Large intestine (tissue), 3 donors: ENCODE data around the gene SULT1E1. TPM values are rescaled to one million over a fixed set of nuclear protein-coding genes. Genes with fewer than 3 reads are reported as not detected.

Experiments
- DNase-seq, 2 donors: peaks; one replicate each; pipeline versions ENCODE4 v3.0.0 to v3.0.0-alpha.2; 2013
- H3K27ac ChIP-seq: one replicate; pipeline ENCODE4 v1.5.1; 2013; ENCODE audit warnings: low read length
- H3K27me3 ChIP-seq: 2 replicates; pipeline ENCODE4 v1.6.1; 2013; ENCODE audit warnings: low read length; ENCODE audit not compliant: control insufficient read depth, insufficient read depth
- H3K36me3 ChIP-seq: 2 replicates; pipeline ENCODE4 v1.6.1; 2013; ENCODE audit warnings: low read length; ENCODE audit not compliant: control insufficient read depth, insufficient read depth
- H3K4me1 ChIP-seq: one replicate; pipeline ENCODE4 v1.6.1; 2013; ENCODE audit warnings: low read length; ENCODE audit not compliant: control insufficient read depth, insufficient read depth
- H3K4me3 ChIP-seq: one replicate; pipeline ENCODE4 v1.5.1; 2013; ENCODE audit warnings: low read length
- H3K9me3 ChIP-seq: one replicate; pipeline ENCODE4 v1.6.1; 2013; ENCODE audit warnings: mild to moderate bottlenecking, low read depth, low read length, moderate library complexity; ENCODE audit not compliant: control insufficient read depth
- WGBS: methylation state at CpG from one replicate; pipeline ENCODE4 v1.1.5; 2013; ENCODE audit warnings: low lambda C conversion rate; ENCODE audit not compliant: insufficient coverage; 5-methylcytosine and 5-hydroxymethylcytosine counted together
- polyA plus RNA-seq: library from polyadenylated mRNA; unstranded; fragments of 120-200 nt; gene quantifications from one replicate; pipeline ENCODE4 v1.2.1, GENCODE V29; 2013

Gene SULT1E1
- polyA plus RNA-seq, 1 donor: 134 TPM

DNA sequence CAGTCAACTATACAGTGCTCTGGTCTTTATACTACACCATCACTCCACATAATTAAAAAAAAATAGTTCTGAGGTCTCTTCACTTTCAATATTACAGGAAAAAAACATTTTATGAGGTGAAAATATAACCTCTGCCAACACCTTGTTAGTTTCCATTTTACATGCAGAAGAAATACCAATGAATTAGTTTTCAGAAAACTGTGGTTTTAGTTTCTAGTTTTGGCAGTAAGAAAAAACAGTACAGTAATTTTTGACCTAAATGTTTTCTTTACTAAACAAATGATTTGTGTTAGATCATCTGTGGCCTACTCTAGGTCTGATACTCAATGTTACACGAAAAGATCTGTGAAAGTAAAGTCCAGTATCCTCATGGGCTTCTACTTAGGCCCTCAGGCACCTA, 10.0 kb downstream of the SULT1E1 start:
- Histone ChIP-seq H3K27me3 (no peaks in the 10 kb centered on the region), H3K27ac (no peak overlapping the region), H3K4me1 (no peaks in the 10 kb centered on the region), H3K4me3 (no peak overlapping the region), H3K36me3 (peaks cover 13% of the 10 kb centered on the region), H3K9me3 (no peaks in the 10 kb centered on the region)
- no CpG with 5 or more reads among the region's 1 CpG for WGBS
- DNase-seq: no peak

DNA sequence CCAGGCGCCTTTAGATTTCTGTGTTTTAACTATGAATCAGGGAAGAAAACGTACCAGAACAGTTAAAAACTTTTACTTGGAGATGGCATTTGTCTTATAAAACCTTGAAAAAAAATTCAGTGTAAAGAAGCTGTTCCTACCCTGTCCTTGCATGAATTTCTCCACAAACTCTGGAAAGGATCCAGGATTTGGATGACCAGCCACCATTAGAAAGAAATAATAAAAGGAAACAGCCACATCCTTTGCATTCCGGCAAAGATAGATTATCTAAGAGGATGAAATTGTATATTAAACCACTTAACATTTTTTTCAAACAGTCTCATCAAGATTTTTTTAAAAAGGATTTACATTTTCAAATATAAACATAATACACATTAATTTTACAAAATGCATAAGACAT, 10.6 kb downstream of the SULT1E1 start:
- 67% methylated on average over 1 of the region's 3 CpGs for WGBS
- no peaks in the 10 kb centered on the region for H3K9me3 ChIP-seq
- no peak overlapping the region for H3K27ac ChIP-seq
- DNase-seq: no peak
- H3K4me3 ChIP-seq: no peak overlapping the region
- H3K27me3 ChIP-seq: no peaks in the 10 kb centered on the region
- peaks cover 13% of the 10 kb centered on the region for H3K36me3 ChIP-seq
- H3K4me1 ChIP-seq: no peaks in the 10 kb centered on the region

DNA sequence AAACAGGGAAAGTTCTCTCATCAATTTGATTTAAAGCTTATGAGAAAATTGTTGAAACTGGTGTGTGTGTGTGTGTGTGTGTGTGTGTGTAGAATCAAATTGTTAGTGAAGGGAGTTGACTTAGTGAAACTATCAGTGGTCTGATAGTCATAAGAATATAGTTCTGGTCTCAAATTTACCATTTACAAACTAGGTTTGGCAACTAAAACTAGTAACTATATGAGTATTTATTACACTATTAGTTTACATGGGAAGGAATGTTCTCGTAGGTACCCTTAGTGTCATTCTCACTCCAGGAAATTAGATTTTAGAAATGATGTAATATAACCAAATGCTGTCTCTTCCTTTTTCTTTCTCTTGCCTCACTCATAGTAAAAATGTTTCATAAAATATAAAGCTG, 11.9 kb downstream of the SULT1E1 start:
- H3K4me3 ChIP-seq: no peak overlapping the region
- H3K27me3 ChIP-seq: no peaks in the 10 kb centered on the region
- 71% methylated on average over 1 of the region's 1 CpG for WGBS
- no peak for DNase-seq
- peaks cover 13% of the 10 kb centered on the region for H3K36me3 ChIP-seq
- no peaks in the 10 kb centered on the region for H3K9me3 ChIP-seq
- no peaks in the 10 kb centered on the region for H3K4me1 ChIP-seq
- H3K27ac ChIP-seq: no peak overlapping the region

DNA sequence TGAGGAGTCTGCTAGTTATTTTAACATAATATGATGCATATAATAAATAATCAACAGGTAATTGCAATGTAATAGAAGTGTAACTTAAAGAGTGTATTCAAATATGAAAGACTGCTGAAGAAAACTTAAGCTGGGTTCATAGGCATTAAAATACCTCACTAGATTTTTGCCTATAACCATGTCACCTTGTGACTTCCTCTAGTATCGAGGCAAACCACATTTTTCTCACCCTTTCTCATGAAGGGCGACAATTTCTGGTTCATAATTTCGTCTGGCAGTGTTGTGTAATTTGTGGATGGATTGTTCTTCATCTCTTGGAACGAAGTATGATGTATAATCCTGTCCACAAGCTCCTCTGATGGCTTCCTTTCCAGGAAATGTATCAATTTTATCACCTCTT, 16.0 kb downstream of the SULT1E1 start:
- Histone ChIP-seq H3K27ac (no peak overlapping the region), H3K4me3 (no peak overlapping the region), H3K36me3 (peaks cover 19% of the 10 kb centered on the region), H3K27me3 (no peaks in the 10 kb centered on the region), H3K9me3 (no peaks in the 10 kb centered on the region), H3K4me1 (no peaks in the 10 kb centered on the region)
- 100% methylated on average over 1 of the region's 4 CpGs for WGBS
- DNase-seq: no peak

DNA sequence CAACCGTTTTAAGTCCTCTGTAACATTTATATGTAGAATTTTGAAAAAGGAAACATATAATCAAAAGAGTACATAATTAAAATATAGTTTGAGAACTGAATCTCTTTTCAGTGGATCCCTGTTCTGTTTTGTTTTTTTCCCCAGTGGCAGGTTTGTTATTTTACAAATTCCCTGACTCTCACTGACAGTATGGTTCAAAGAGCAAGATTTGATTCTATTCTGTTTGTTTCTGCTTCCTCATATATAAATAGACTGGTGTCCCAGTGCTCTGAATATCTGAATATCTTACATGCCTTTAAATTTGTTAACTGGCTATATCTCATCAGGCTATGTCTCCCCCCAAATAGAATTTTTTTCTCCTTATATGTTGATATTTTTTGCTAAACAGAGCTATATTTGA, 16.6 kb downstream of the SULT1E1 start:
- no CpG with 5 or more reads among the region's 1 CpG for WGBS

DNA sequence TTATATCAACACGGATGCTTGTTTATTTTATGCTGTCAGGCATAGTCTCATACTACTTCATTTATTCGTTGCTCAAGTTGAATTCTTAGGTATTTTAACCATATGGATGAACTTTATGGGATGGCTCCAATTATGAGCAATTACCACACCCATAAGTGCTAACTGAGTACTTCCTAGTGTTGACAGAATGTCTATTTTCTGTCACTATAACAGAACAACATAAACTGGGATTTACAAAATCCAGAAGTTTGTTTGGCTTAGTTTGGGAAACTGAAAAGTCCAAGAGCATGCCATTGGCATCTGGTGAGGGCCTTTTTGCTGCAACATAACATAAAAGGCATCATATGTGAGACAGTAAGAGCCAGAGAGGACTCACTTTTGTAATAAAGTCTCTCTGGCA, 21.0 kb downstream of the SULT1E1 start:
- H3K36me3 ChIP-seq: peaks cover 20% of the 10 kb centered on the region
- no peak for DNase-seq
- no peak overlapping the region for H3K27ac ChIP-seq
- no peak overlapping the region for H3K4me3 ChIP-seq
- peaks cover 14% of the 10 kb centered on the region for H3K4me1 ChIP-seq
- H3K9me3 ChIP-seq: no peaks in the 10 kb centered on the region
- no peaks in the 10 kb centered on the region for H3K27me3 ChIP-seq
- WGBS: 90% methylated on average over 2 of the region's 2 CpGs

More for the DNA sequence above, 16.6 kb downstream of the SULT1E1 start:
- peaks cover 22% of the 10 kb centered on the region for H3K36me3 ChIP-seq
- H3K27ac ChIP-seq: no peak overlapping the region
- DNase-seq: no peak
- H3K4me3 ChIP-seq: no peak overlapping the region
- H3K4me1 ChIP-seq: no peaks in the 10 kb centered on the region
- H3K9me3 ChIP-seq: no peaks in the 10 kb centered on the region
- no peaks in the 10 kb centered on the region for H3K27me3 ChIP-seq

DNA sequence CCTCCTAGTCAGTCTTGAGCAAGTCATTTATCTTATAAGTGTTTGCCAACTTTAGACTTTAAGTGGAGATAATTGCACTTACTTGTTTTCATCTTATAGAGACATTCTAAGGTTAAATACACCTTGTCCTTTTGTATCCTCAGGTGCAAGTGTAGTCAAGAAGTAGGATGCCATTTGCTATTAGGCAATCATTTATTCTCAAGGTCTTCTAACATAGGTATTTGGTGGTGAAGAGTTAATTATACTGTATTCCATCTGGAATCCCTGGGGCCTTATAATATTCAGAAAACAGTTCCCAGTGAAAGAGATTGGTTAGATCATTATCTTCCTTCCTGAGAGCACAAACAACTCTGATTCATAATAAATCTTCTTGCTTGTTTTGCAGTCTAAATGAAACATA, 23.7 kb downstream of the SULT1E1 start:
- H3K27ac ChIP-seq: peak overlapping the region; percentile 70
- H3K4me1 ChIP-seq: peaks cover 23% of the 10 kb centered on the region
- no peaks in the 10 kb centered on the region for H3K9me3 ChIP-seq
- peak; percentile 14 to 62 for DNase-seq
- H3K27me3 ChIP-seq: no peaks in the 10 kb centered on the region
- no peak overlapping the region for H3K4me3 ChIP-seq
- peaks cover 13% of the 10 kb centered on the region for H3K36me3 ChIP-seq

DNA sequence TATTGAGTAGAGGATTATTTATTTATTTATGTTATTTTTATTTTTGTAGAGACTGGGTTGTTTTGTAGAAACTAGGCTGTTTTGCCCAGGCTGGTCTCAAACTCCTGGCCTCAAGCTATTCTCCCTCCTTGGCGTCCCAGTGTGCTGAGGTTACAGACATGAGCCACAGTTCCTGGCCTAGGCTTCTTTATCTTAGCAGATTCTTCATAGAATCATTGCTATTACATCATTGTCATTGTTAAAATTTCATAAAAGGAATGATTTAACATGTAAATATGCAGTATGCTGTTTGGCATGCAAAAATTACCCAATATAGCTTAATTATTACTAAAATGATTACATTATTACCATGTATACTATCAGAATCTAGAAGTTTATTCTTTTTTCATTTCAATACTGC, 24.2 kb downstream of the SULT1E1 start:
- Histone ChIP-seq H3K36me3 (peaks cover 10% of the 10 kb centered on the region), H3K4me3 (no peak overlapping the region), H3K9me3 (no peaks in the 10 kb centered on the region), H3K27me3 (no peaks in the 10 kb centered on the region), H3K27ac (peak overlapping the region; percentile 70), H3K4me1 (peaks cover 23% of the 10 kb centered on the region)
- no CpG with 5 or more reads among the region's 1 CpG for WGBS
- no peak for DNase-seq

DNA sequence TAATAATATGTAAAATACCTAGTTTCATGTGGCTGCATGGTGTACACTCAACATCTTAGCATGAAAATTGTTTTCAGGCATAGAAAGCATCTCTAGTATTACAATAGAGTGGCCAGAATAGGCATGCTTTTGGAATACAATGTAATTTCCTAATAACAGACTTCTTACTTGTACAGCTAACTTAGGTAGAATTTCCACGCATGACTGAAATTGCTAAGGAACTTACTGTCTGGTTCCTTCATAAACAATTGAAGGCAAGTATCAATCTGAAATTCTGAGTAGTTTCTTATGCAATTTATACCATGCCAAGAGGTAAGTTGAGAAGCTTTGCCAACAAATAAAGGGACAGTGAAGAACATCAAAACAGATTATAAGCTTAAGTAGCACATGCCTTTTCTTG, 26.7 kb downstream of the SULT1E1 start:
- H3K9me3 ChIP-seq: no peaks in the 10 kb centered on the region
- H3K4me3 ChIP-seq: no peak overlapping the region
- H3K4me1 ChIP-seq: peaks cover 43% of the 10 kb centered on the region
- no CpG with 5 or more reads among the region's 1 CpG for WGBS
- DNase-seq: peak in 1 of 2 donors; percentile 55
- H3K36me3 ChIP-seq: peaks cover under 1% of the 10 kb centered on the region
- H3K27ac ChIP-seq: peak overlapping the region; percentile 98
- no peaks in the 10 kb centered on the region for H3K27me3 ChIP-seq

DNA sequence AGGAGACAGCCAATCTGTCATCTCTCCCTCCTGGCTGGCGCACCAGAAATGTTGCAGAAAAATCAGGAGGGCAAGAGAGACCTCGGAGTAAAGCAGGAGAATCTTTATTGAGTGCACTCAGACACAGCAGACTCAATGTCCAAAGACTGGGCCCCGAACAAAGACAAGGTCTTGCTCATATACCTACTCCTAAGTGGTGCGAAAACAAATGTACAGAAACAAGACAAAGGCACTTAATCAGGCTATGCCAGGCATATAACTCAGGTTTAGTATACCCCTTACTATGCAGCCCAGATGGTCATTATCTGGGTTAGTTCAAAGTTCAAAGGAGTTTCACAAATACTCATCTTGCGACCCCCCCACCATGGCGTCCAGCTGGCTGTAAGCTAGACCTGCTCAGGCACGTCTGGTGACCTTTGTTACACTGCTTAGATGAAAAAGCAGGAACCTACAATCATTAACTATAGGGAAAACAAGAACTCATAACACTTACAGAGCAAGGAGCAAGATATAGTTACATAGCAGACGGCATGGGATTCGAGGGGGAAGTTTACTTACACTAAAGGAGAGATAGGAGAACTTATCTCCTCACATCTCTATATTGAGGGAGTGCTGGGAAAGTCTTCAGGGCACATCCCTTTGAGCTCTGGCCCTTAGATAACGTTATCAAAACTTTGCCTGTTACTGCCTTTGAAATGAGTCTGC, 27.5 kb downstream of the SULT1E1 start:
- Histone ChIP-seq H3K27ac (peak overlapping the region; percentile 98), H3K27me3 (no peaks in the 10 kb centered on the region), H3K36me3 (no peaks in the 10 kb centered on the region), H3K9me3 (no peaks in the 10 kb centered on the region), H3K4me3 (peak overlapping the region; percentile 44), H3K4me1 (peaks cover 43% of the 10 kb centered on the region)
- peak; percentile 94 to 98 for DNase-seq
- WGBS: no CpG with 5 or more reads among the region's 10 CpGs

DNA sequence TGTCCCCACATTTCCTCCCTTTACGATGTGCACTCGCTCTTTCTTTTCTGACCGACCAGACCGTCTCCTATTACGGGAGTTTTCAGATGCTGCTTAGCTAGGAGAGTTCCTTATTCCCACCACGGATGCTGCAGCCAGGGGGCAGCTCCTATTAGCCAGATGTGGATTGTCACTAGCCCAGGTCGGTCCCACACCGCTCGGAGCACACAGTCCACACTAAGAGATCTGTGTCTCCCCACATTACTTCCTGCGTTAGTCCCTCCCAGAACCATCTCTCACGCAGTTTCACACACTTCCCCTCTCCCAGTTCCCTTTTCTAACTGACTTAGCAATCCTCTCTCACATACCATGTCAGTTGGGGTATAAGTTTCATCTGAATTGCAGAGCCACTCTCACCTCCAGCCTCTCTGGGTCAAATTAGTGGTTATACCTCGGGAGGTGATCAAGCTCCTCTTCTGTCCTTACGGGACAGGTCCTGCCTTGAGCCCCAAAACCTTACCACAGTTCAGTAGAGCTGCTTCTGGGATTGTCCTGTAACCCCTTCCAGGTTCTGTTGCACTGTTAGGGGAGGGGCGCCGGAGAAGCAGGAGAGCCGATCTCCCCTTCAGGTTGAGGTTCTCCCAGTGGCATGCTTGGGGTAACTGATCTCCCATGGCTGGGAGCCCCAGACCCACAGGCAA, 28.2 kb downstream of the SULT1E1 start:
- WGBS: 36% methylated on average over 2 of the region's 16 CpGs
- H3K4me1 ChIP-seq: peaks cover 43% of the 10 kb centered on the region
- H3K36me3 ChIP-seq: no peaks in the 10 kb centered on the region
- peak; percentile 28 to 76 for DNase-seq
- H3K4me3 ChIP-seq: peak overlapping the region; percentile 44
- H3K27ac ChIP-seq: peak overlapping the region; percentile 98
- H3K27me3 ChIP-seq: no peaks in the 10 kb centered on the region
- no peaks in the 10 kb centered on the region for H3K9me3 ChIP-seq
